Measurements from ENCODE around the gene AGK. TPM values are rescaled to one million over a fixed set of nuclear protein-coding genes. Genes with fewer than 3 reads are reported as not detected.

The AGK gene
- total and polyA plus RNA-seq, 2 of the 8 experiments (the other 6 are each of a cell fraction or from before 2014, with no cell fraction given), result 25.8 to 34.0 TPM

DNA sequence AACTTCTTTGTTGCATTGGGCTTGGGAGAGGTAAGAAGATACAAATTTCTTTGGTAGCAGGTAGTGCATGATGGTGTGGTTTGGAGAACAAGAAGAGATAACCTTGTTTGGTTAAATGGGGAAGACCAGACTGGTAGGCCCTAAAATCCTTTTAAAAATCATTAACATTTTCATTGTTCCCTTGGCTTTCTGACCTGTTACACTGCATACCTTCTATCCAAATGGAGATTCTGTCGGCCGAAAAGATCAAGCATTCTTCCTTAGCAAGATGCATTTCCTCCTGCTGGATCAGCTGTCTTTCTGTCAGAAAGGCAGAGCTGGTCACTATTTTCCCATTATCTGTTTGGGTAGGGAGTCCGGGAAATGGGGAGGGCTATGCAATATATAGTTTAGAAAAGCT, 33.7 kb downstream of the AGK start:
- ChIA-PET CTCF (ENCODE audit: partially characterized antibody) (interaction anchor here (1.3 kb wide), 1 partner anchor 51 kb away, joined by 3 read pairs; no protein-coding TSS in a partner anchor), POLR2A (ENCODE audit: partially characterized antibody) (interaction anchor here (1.0 to 2.0 kb wide), 7 partner anchors 14 to 95 kb away, joined by 3 to 9 read pairs (median 3); partner anchors contain the start of gene AGK)
- Histone ChIP-seq H3K36me3 (ENCODE audit: control insufficient read depth in 2 of 4, insufficient read depth in 4 of 4, low read length in 3 of 4) (no peaks in the 10 kb centered on the region; a peak in 2 of 8 replicates), H3K79me2 (ENCODE audit: control insufficient read depth in 1 of 2, insufficient read depth in 2 of 2, low read length in 2 of 2) (peaks cover 0 to 11% of the 10 kb centered on the region in 2 experiments; a peak in 3 of 4 replicates), H2BK15ac (ENCODE audit: low read length) (no peak overlapping the region), H3K9me3 (ENCODE audit: insufficient read depth in 2 of 2, low read depth in 1 of 2, low read length in 1 of 2) (peaks cover 0 to 4% of the 10 kb centered on the region in 2 experiments; a peak in 1 of 4 replicates), H2AFZ (ENCODE audit: low read length) (no peak overlapping the region), H3K9ac (replicated peaks in 1 of 4; ENCODE audit: extremely low read depth in 1 of 4, low read depth in 3 of 4, low read length in 3 of 4) (no peak overlapping the region; a peak in 1 of 7 replicates), H3K18ac (ENCODE audit: extremely low read depth, low read length) (no peak overlapping the region), H2BK20ac (ENCODE audit: low read length) (no peak overlapping the region; the same call in 1 of the 2 replicates), H3K56ac (replicated peaks; ENCODE audit: insufficient read length, low read depth, low read length) (no peak overlapping the region), H2BK120ac (replicated peaks; ENCODE audit: low read depth, low read length) (no peak overlapping the region), H3K79me1 (ENCODE audit: low read depth, low read length) (peaks cover 2% of the 10 kb centered on the region; the same call in 1 of the 2 replicates), H3K4me2 (ENCODE audit: insufficient read depth in 1 of 2, low read depth in 2 of 2, low read length in 2 of 2) (peak overlapping the region; percentile 48 to 53), H3K27ac (ENCODE audit: low read depth, low read length) (peak overlapping the region; percentile 51; the same call in 1 of the 2 replicates), H3K14ac (ENCODE audit: insufficient read length) (no peak overlapping the region), H3K23ac (ENCODE audit: insufficient read length) (no peak overlapping the region), H2BK5ac (ENCODE audit: low read depth, low read length) (peak overlapping the region; percentile 89; the same call in 1 of the 2 replicates), H2AK5ac (ENCODE audit: low read depth, low read length) (no peak overlapping the region), H4K20me1 (replicated peaks in 1 of 2; ENCODE audit: control insufficient read depth in 1 of 2, insufficient read depth in 2 of 2, low read length in 2 of 2) (no peaks in the 10 kb centered on the region), H3K4me1 (replicated peaks in 1 of 4; ENCODE audit: control insufficient read depth in 3 of 4, insufficient read depth in 4 of 4, low read length in 3 of 4) (peaks cover 0 to 18% (median 15%) of the 10 kb centered on the region in 4 experiments; a peak in 5 of 7 replicates), H3K4ac (replicated peaks; ENCODE audit: insufficient read length, low read depth, low read length) (no peak overlapping the region), H2BK12ac (ENCODE audit: low read depth, low read length) (0 out of 2 replicates have a peak overlapping the region, but pooled peaks have one; percentile 7), H4K8ac (ENCODE audit: extremely low read depth, insufficient read depth, low read length) (no peak overlapping the region), H4K5ac (ENCODE audit: insufficient read length, low read depth, low read length) (peak overlapping the region; percentile 63), H3K23me2 (ENCODE audit: low read depth, low read length) (no peaks in the 10 kb centered on the region), H3K27me3 (replicated peaks in 1 of 4; ENCODE audit: control insufficient read depth in 3 of 4, extremely low read depth in 1 of 4, insufficient read depth in 3 of 4, low read length in 3 of 4) (no peaks in the 10 kb centered on the region), H3K4me3 (ENCODE audit: extremely low read depth in 1 of 4, insufficient read depth in 2 of 4, low read depth in 3 of 4, low read length in 4 of 4) (peak overlapping the region in 2 of 4 experiments; percentile 2 to 42; a peak in 3 of 8 replicates), H4K91ac (replicated peaks; ENCODE audit: insufficient read length, low read length) (peak overlapping the region; percentile 4)
- 4% methylated on average over 3 of the region's 3 CpGs; no CpG with 5 or more reads in 1 of the 2 experiments for WGBS, 2 experiments (ENCODE audit: extremely low coverage in 1 of 2, insufficient coverage in 1 of 2, insufficient read length in 1 of 2, insufficient replicate concordance in 2 of 2, low coverage in 1 of 2, low lambda C conversion rate in 2 of 2, missing lambda C conversion rate in 1 of 2)
- DNase-seq (ENCODE audit: low read depth in 1 of 2, low spot score in 2 of 2) (peak in 1 of 2 experiments; percentile 58), FAIRE-seq (peak; percentile 95)
- TF ChIP-seq CREB1 (IDR thresholded peaks at IDR 0.05) (peak; percentile 54; the same call in 1 of the 2 replicates), SIN3A (conservative IDR thresholded peaks at IDR 0.05 in 1 of 2, IDR thresholded peaks at IDR 0.05 in 1 of 2; ENCODE audit: low read depth in 1 of 2, low read length in 2 of 2) (peak; percentile 98 to 99), EGR1 (IDR thresholded peaks at IDR 0.05; ENCODE audit: borderline replicate concordance, low read depth, low read length) (no peak), NANOG (IDR thresholded peaks at IDR 0.05; ENCODE audit: insufficient read depth, low read depth, low read length, poor library complexity, severe bottlenecking) (peak; percentile 34), SP2 (IDR thresholded peaks at IDR 0.05; ENCODE audit: low read length) (no peak), POU5F1 (IDR thresholded peaks at IDR 0.05; ENCODE audit: low read depth, low read length) (0 out of 2 replicates have a peak, but pooled peaks have one; percentile 31), CHD1 (IDR thresholded peaks at IDR 0.05; ENCODE audit: low read depth, low read length) (no peak), KDM4A (IDR thresholded peaks at IDR 0.05; ENCODE audit: low read depth, low read length, severe bottlenecking) (no peak), SP1 (IDR thresholded peaks at IDR 0.05; ENCODE audit: low read depth, low read length) (peak; percentile 89), ASH2L (IDR thresholded peaks at IDR 0.05; ENCODE audit: low read length) (peak; percentile 34), CTBP2 (IDR thresholded peaks at IDR 0.05; ENCODE audit: borderline replicate concordance, insufficient read depth, insufficient read length, low read length) (no peak), FOSL1 (IDR thresholded peaks at IDR 0.05; ENCODE audit: insufficient read depth, low read depth, low read length) (no peak), TAF1 (IDR thresholded peaks at IDR 0.05; ENCODE audit: low read depth, low read length) (0 out of 2 replicates have a peak, but pooled peaks have one; percentile 39)
